ENCODE data around the gene DDX27.

The DDX27 gene

GRCh38 chr20:49276961-49277785 lies 58.0 kb downstream of the DDX27 start:
- DNase-seq (ENCODE audit: low read depth in 2 of 2): peak; percentile 61 to 67

- no peak for DNase-seq (ENCODE audit: low read depth in 2 of 2)
These were observed 58.5 kb downstream of the DDX27 start for GRCh38 chr20:49277786-49278035.

DNA sequence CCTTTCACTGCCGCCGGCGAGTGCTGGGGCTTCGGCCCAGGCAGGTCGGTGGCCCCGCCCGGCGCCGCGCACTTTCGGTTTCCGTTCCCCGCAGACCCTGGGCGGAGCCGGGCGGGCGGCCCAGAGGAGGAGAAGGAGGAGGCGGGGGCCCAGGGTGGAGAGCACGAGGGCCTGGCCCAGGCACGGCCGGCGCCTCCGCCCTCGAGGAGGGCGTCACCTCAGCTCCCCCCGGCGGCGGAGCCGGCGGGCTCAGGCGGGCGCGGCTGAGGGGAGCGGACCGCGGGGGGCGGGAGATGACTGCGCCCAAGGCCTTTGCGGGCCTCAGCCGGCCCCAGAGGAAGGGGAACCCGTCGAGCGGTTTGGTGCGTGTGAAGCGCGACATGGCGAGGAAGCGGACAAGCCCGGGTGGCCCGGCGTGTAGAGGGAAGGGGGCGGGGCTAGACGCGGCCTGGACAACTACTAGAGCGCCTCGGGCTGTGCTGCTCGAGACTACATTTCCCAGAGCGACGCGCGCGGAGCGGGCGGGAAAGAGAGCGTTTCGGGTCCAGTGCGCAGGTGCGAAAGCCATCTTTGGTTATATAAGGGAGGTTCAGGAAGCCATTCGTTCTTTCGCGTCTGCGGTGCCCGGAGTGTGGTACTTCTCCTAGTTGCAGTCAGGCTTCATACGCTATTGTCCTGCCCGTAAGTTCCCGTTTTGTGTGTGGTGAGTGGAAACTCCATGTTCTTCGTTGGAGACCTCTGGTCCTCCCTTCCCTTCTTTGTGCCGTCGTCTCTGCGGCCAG lies 59.0 kb downstream of the DDX27 start, which contains the start of gene ZNFX1:
Gene ZNFX1, minus strand, starts transcription at position 22 of the 782 bp plus-strand sequence. CDS start 2,218 bp downstream, outside the sequence.
- peak; percentile 95 for DNase-seq (ENCODE audit: low read depth in 2 of 2)

- no peak for DNase-seq (ENCODE audit: low read depth in 2 of 2)
These were observed 59.8 kb downstream of the DDX27 start for GRCh38 chr20:49278818-49279676.

DNA sequence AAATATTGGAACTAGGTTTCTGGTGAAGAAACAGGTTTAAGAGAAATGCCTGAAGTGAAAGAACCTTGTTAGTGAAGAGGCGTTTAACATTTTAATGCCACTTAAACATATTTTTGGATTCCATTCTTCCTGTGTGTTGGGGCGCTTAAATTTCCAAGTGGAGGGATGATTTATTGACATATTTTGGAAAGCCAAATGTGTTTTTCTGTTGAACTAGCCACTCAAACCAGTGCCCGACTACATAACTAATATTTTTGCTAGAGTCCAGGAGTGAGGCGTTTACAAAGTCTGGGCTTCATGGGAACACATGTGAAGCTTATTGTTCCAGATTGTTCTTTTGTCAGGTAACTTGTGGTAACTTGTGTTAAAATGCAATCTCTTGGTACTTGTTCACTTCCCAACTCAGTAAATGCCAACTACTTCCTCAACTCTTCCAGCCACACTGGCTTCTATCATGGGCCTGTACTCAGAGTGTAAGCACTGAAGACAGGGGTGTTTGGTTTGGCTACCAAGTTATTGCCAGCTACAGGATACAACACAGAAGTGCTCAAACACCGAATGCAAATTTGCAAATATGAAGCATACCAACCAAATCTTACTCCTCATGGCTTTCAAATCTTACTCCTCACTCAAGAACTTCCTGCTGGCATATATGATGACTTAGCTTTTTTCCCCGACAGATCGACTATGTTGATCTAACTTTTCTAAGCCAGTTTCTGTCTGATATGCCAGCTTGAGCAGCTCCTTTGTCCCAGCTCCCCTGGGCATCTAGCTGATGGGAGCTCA lies 60.7 kb downstream of the DDX27 start:
- DNase-seq (ENCODE audit: low read depth in 2 of 2): no peak

- DNase-seq (ENCODE audit: low read depth in 2 of 2): no peak
These were observed 61.3 kb downstream of the DDX27 start for GRCh38 chr20:49280463-49281058.

GRCh38 chr20:49281059-49281912 lies 62.1 kb downstream of the DDX27 start:
- DNase-seq (ENCODE audit: low read depth in 2 of 2): no peak

- DNase-seq (ENCODE audit: low read depth in 2 of 2): no peak
These were observed 62.8 kb downstream of the DDX27 start for GRCh38 chr20:49281913-49282467.

- DNase-seq (ENCODE audit: low read depth in 2 of 2): no peak
These were observed 63.5 kb downstream of the DDX27 start for GRCh38 chr20:49282584-49283171.

- DNase-seq (ENCODE audit: low read depth in 2 of 2): no peak
These were observed 64.0 kb downstream of the DDX27 start for GRCh38 chr20:49283176-49283702.

GRCh38 chr20:49283703-49284625 lies 64.7 kb downstream of the DDX27 start:
- no peak for DNase-seq (ENCODE audit: low read depth in 2 of 2)

GRCh38 chr20:49284818-49285217 lies 65.6 kb downstream of the DDX27 start:
- DNase-seq (ENCODE audit: low read depth in 2 of 2): no peak

- DNase-seq (ENCODE audit: low read depth in 2 of 2): no peak
These were observed 66.0 kb downstream of the DDX27 start for GRCh38 chr20:49285233-49285668.

DNA sequence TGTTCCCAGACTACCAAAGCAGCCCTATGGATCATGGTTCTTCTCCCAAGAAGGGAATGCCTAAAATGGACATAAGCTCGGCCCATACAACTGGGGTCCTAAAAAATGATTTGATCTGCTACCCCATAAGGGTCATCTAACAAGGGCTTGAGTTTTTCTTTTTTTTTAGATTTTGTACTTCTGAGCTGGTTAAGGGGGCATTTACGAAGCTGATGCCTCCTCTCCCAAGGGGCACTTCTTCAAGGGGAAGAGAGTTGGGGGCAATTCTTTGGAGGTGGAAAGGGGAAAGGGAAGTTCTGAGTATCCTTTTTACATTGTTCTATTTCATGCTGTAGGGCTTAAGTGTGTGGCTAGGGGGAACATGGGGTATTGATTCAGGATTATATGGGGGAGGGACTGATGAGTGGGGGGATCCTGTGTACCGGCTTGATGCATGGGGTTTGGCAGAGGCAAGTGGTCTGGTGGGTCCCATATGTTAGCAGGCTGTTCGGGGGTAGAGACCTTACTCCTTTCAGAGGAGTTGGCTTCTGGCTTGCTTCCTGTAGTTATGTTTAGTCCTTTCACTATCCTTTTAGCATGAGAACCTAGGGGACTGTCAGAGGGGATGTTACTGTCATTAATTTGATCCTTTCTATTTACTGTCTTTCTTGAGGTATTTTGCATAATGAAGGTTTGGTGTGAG lies 66.7 kb downstream of the DDX27 start:
- no peak for DNase-seq (ENCODE audit: low read depth in 2 of 2)

GRCh38 chr20:49286689-49287551 lies 67.7 kb downstream of the DDX27 start:
- no peak for DNase-seq (ENCODE audit: low read depth in 2 of 2)

- no peak for DNase-seq (ENCODE audit: low read depth in 2 of 2)
These were observed 68.5 kb downstream of the DDX27 start for GRCh38 chr20:49287555-49288249.

Measured in stimulated activated CD8-positive, alpha-beta memory T cell treated with anti-CD3 and anti-CD28 coated beads, Interleukin-15, amount 100 ng/mL, for 48 hours (primary cell).